GM19397 (cell line): ENCODE data around the gene OR4Q2.
"Not testable (repeated sequence)": the region's sequence is repeated elsewhere in the genome, so short reads cannot be mapped to it uniquely, and the experiment has no call there.

Experiments used
- ATAC-seq: cut with Tn5 transposase; IDR thresholded peaks from one replicate; pipeline ENCODE4 v1.9.1; 2021; ENCODE audit warnings: mild to moderate bottlenecking, moderate library complexity; ENCODE audit not compliant: unreplicated experiment

The OR4Q2 gene

DNA sequence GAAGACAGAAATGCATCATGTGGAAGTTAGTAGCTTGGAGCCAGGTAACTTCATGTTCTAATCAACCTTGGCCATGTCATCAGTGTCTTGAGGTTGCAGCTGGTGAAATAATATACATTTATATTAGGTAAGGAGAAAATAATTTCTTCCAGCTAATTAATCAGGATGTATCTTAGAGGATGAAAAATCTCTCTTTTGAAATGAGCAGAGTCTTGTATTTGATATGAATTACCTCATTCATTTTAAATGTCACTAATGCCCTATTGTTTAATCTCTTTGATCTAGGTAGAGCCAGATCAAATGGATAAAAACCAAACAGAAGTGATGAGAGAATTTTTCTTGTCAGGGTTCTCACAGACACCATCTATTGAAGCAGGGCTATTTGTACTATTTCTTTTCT lies at the start of gene OR4Q2:
Gene OR4Q2, plus strand, starts transcription at position 301 of the 400 bp plus-strand sequence.
- no peak for ATAC-seq

DNA sequence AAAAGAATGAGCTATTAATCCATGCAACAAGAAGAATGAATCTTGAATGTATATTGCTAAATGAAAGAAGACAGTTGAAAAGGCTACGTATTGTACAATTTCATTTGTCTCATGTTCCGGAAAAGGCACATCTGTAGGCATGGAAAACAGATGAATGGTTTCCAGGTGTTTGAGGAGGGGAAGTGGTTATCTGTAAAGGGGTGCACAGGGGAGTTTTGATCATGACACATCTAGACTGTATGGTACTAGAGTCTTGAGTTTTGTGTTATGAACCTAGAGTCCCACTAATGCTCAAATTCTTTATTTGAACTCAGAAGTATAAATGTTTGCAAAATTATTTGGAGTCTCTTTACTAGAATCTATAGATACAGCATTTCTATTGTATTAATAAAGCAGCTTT lies 32.2 kb upstream of the OR4Q2 start:
- not testable (repeated sequence) for ATAC-seq

DNA sequence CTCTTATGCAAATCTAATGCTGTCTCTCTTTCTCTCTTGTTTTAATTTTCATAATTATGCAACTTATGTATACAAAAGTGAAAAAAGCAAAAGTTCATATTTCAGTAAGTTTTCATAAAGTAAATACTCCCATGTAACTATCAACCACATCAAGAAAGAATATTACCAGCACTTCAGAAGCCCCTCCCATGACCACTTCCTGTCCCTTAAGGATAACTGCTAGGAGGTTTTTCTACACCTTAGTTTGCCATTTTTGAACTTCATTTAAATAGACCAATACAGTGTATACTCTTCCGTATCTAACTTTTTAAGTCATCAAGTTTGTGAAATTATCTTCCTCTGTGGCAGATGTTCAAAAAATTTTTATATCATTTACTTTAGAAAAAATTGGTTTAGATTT lies 27.1 kb upstream of the OR4Q2 start:
- no peak for ATAC-seq

DNA sequence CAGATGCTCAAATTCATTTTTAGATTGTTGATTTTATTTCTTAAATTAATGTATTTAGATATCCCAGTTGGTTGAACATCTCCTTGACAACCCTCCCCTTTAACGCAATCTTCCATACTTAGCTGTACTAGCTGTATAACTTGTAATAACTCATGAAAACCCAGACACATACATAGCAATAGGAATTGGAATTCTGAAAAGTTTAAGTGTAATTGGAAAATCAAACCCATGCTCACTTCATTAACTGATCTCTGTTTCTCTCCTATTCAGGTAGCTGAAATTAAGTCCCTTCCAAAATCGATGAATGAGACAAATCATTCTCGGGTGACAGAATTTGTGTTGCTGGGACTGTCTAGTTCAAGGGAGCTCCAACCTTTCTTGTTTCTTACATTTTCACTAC lies 26.7 kb upstream of the OR4Q2 start, which contains the start of gene OR4K15:
Gene OR4K15, plus strand, starts transcription at position 301 of the 400 bp plus-strand sequence. Its CDS starts 0 bp downstream, at position 301.
- no peak for ATAC-seq

DNA sequence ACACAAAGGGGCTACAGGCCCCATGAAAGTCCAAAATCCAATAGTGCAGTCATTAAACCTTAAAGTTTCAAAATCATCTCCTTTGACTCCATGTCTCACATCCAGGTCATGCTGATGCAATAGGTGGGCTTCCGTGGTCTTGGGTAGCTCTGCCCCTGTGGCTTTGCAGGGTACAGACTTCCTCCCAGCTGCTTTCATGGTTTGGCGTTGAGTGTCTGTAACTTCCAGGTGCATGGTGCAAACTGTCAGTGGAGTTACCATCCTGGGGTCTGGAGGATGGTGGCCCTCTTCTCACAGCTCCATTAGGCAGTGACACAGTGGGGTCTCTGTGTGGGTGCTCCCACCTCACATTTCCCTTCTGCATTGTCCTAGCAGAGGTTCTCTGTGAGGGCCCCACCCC lies 8.5 kb upstream of the OR4Q2 start:
- ATAC-seq: no peak

DNA sequence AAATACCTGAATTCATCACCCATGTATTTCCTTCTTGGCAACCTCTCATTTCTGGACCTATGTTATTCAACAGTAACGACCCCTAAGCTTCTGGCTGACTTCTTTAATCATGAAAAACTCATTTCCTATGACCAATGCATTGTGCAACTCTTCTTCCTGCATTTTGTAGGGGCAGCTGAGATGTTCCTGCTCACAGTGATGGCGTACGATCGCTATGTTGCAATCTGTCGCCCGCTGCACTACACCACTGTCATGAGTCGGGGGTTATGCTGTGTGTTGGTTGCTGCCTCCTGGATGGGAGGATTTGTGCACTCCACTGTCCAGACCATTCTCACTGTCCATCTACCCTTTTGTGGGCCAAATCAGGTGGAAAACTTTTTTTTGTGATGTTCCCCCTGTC lies 356 bp downstream of the OR4Q2 start:
- no peak for ATAC-seq

DNA sequence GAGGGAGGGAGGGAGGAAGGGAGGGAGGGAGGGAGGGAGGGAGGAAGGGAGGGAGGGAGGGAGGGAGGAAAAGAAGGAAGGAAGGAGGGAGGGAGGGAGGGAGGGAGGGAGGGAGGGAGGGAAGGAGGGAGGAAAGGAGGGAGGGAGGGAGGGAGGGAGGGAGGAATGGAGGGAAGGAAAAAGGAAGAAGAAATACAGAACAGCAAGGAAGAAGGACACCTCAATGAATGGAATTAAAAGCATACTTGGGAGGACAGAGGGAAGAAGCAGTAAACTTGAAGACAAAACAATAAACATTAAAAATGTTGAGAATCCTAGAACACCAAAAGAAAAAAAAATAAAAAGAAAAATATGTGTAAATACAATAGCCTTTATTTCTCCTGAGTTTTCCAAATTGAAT lies 6.2 kb downstream of the OR4Q2 start:
- no peak for ATAC-seq

DNA sequence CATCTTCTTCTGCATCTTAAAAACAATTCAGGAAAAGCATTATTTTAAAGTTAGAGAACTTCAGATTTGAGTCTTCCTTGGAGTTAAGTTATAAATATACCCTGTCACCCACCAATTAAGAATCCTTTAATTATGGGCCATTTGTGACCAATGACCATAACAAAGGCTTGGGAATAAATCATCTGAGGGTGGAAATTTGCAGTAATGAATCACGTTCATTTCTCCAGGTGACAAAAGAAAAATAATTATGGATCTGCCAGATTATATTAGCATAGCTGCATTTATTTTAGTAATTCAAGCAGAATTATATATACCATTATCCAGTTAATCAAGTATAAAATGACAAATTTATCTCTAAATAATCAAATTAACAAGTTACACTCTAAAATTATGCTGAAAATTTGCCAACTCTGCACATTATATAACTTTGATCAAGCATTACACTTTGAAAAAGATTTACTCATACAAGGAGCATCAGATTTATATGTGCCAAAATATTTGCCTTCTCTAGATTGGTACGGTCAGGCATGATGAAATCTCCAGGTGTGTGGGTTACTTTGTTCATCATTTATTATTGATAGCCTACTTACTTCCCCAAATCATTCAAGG lies 17.4 kb downstream of the OR4Q2 start, which contains the start of gene OR4K14:
Gene OR4K14, minus strand, starts transcription at position 51 of the 609 bp plus-strand sequence. CDS start 4,114 bp downstream, outside the sequence.
- ATAC-seq: no peak

DNA sequence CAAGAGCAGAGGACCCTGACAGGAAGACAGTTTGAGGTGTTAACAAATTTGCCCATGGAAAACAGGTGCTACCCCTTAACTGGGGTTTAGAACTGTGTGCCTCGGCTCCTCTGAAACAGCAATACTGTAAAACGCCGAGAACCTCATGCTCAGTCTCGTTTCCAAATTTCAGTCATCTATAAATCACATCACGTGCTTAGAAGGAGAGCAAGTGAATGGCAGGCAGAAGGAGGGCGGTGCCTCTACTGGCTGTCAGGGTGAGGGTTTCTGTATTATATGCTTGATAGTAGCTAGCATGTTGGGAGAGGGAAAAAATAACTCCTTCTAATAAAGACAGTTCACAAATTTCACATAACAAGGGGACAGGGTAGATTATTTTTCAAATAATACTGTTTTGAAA lies 29.1 kb downstream of the OR4Q2 start:
- ATAC-seq: no peak

DNA sequence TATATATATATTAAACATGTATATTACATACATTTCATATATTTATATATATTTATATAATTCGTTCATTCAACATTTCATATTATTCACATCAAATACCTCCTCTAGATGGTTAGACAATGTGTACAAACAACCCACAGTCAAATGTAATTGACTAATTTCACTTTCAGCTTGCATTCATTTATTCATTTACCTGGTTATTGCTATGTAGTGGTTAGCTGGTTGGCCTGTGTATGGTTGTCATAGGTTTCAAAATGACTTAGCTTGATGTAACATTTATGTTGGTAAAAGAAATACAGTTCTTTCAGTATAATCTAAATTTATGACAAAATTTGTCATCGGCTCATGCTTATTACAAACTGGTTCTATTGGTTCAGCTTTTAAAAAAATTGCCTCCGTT lies 33.5 kb downstream of the OR4Q2 start:
- no peak for ATAC-seq

DNA sequence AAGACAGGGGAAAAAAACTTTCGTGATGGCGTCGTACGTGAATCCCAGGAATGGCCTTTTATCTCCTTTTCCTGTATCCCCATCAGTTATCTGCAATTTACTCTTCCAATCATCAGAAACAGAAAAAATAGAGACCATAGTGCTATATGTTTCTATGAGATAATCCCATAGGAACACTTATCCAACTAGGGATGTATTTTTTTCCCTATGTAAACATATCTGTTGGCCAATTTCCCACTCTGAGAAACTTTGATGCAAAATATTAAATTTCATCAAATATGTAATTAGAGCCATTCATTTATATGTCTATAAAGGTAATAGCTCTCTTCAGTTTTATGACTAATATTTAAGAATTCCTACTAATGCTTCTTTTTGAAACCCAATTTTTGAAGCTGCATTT lies 34.0 kb downstream of the OR4Q2 start, which contains the start of gene OR4K13:
Gene OR4K13, minus strand, starts transcription at position 101 of the 400 bp plus-strand sequence. CDS start 1,280 bp downstream, outside the sequence.
- ATAC-seq: no peak

DNA sequence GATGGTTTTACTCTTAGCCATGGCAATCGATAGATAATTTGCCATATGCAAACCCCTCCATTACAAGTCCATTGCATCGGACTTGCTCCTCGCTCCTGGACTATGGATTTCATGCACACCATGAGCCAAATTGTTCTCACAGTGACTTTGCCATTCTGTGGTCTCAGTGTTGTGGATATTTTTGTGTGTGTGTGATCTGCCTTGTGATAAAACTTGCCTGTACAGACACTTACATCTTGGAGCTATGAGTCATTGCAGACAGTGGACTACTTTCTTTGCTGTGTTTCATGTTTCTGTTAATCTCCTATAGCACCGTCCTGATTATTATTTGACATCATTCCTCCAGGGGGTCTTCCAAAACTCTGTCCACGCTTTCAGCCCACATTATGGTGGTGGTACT lies 42.3 kb downstream of the OR4Q2 start:
- ATAC-seq: no peak

DNA sequence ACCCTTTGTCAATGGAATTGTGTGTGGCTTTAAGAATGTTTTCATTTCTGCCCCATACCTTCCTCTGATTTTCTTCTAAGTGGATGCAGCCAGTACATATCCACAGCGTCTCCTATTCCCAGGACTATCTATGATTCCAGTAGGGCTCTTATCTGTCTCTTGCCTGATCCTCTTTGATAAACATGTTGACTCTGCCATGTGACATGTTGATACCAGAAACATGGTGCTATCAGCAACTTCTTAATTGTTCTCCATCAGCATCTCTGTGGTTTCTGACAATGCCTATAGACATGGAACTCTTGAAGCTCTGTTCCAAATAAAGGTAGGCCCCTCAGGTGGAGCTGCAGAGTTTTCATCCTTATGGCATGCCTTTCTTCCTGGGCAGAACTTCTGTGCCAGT lies 46.2 kb downstream of the OR4Q2 start:
- ATAC-seq: no peak
